Liver (tissue), 3 donors: ENCODE data around the gene CRBN.

Experiments
- GABPA ChIP-seq, 2 donors: IDR thresholded peaks in 1 of 2; conservative IDR thresholded peaks in 1 of 2; 2 replicates each; pipeline ENCODE4 v1.6.1; 2016; ENCODE audit warnings: antibody characterized with exemption in 2 of 2, mild to moderate bottlenecking in 1 of 2, moderate library complexity in 1 of 2
- RAD21 ChIP-seq, 2 donors: IDR thresholded peaks; 2 replicates each; pipeline ENCODE4 v1.6.1; 2016; ENCODE audit warnings: antibody characterized with exemption in 2 of 2, mild to moderate bottlenecking in 2 of 2
- TF ChIP-seq, protein P1 (sequence below): fragments of 150-350 bp; IDR thresholded peaks from 2 replicates; pipeline ENCODE4 v1.5.1; 2017; ENCODE audit warnings: improper control_type of control experiment, low read depth, low read length; ENCODE audit not compliant: missing input control
- donor health status: healthy.
- donor health status: healthy.

GRCh38 chr3:3107181-3107580, 72.3 kb downstream of the CRBN start:
- TF ChIP-seq, protein P1, sequence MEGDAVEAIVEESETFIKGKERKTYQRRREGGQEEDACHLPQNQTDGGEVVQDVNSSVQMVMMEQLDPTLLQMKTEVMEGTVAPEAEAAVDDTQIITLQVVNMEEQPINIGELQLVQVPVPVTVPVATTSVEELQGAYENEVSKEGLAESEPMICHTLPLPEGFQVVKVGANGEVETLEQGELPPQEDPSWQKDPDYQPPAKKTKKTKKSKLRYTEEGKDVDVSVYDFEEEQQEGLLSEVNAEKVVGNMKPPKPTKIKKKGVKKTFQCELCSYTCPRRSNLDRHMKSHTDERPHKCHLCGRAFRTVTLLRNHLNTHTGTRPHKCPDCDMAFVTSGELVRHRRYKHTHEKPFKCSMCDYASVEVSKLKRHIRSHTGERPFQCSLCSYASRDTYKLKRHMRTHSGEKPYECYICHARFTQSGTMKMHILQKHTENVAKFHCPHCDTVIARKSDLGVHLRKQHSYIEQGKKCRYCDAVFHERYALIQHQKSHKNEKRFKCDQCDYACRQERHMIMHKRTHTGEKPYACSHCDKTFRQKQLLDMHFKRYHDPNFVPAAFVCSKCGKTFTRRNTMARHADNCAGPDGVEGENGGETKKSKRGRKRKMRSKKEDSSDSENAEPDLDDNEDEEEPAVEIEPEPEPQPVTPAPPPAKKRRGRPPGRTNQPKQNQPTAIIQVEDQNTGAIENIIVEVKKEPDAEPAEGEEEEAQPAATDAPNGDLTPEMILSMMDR, result no peak
- TF ChIP-seq GABPA (IDR thresholded peaks at IDR 0.05 in 1 of 2, conservative IDR thresholded peaks at IDR 0.05 in 1 of 2) (no peak), RAD21 (IDR thresholded peaks at IDR 0.05) (no peak)
